ENCODE results near the gene KAZN. TPM values are rescaled to one million over a fixed set of nuclear protein-coding genes. Genes with fewer than 3 reads are reported as not detected.

KAZN gene
- polyA plus RNA-seq, 2 of the 4 experiments (the other 2 are of a cell fraction), result 1.3 to 1.9 TPM

DNA sequence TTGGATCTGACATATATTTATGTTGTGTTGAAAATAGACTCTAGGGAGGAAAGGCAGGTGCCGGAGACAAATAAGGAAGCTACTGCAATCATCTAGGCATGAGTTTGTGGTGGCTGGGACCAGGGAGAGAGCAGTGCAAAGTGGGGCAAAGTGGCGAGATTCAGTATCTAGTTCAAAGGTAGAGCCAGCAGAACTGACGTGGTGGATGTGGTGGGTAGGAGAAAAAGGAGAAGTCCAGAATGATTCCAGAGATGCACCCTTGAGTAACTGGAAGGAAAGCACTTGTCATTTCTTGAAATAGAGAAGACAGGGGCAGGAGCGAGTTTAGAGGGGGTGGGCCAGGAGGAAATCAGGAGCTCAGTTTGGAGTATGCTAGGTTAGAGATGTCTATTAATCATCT lies 275.2 kb downstream of the KAZN start:
- no peak for ATAC-seq
- DNase-seq (ENCODE audit: low read depth in 1 of 2, low spot score in 1 of 2), result no peak
- no peaks in the 10 kb centered on the region for H3K4me1 ChIP-seq
- no peak for FAIRE-seq
- H3K27ac ChIP-seq, result no peak overlapping the region
- 8% methylated on average over 4 of the region's 4 CpGs for WGBS (ENCODE audit: missing lambda C conversion rate)
- no peak overlapping the region for H3K4me2 ChIP-seq
- ChIA-PET POLR2A (no interaction called here), CTCF (interaction anchor here (1.2 kb wide), 1 partner anchor 41 kb away, joined by 3 read pairs; no protein-coding TSS in a partner anchor)
- H3K4me3 ChIP-seq, result no peak overlapping the region
- TF ChIP-seq RAD21 (conservative IDR thresholded peaks at IDR 0.05 in 1 of 2, IDR thresholded peaks at IDR 0.05 in 1 of 2) (no peak), ZC3H11A (IDR thresholded peaks at IDR 0.05) (no peak), SMC3 (IDR thresholded peaks at IDR 0.05) (no peak)
- H3K9me3 ChIP-seq, result no peaks in the 10 kb centered on the region

DNA sequence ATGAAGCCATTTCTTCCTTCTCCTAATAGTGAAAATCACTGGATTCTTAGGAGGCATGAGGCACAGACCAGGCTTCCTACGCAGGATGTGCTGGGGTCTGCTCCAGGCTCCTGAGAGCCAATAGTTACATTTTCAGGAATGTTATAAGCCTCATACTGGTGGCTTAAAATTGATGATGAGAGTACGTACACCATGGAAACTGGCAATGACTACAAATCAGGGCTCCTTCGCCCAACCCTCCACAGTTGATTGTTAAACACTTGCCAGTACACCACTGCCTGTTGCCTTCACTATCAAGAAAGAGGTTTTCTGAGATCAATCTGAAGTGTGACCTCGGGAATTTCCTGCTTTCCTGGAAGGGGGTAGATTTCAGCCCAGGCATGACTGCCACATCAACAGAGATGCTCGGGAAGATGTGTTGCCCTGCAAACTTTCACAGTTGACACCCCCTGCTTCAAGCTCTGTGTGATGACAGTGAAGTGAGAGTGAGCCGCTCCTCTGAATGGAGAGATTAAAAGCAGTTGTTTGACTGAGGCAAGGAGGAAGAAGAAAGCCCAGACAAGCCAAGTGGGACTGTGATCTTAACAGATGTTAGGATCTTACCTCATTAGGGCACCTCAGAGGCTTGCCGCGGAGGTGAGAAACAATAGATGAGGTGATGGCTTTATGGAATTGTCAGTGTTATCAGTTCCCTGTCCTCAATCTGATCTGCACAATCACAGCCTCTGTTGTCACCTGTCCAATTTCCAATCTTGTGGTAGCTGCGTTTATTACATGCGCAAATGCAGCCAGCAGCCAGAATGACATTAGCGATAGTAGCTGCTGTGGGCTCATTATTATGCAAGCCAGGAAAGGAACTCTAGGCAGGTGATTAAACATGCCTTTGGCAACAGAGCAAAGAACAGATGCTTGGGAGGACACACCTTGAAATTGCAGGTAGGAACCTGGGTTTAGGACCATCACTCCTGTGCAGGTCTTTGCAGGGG lies 277.3 kb downstream of the KAZN start:
- H3K9me3 ChIP-seq, result no peaks in the 10 kb centered on the region
- FAIRE-seq, result no peak
- no peak for ATAC-seq
- H3K4me3 ChIP-seq, result no peak overlapping the region
- no peak overlapping the region for H3K4me2 ChIP-seq
- CTCF ChIA-PET, result no interaction called here
- WGBS (ENCODE audit: missing lambda C conversion rate), result 17% methylated on average over 11 of the region's 11 CpGs
- DNase-seq (ENCODE audit: low read depth in 1 of 2, low spot score in 1 of 2), result no peak
- POLR2A ChIA-PET, result no interaction called here
- no peak overlapping the region for H3K27ac ChIP-seq
- H3K4me1 ChIP-seq, result no peaks in the 10 kb centered on the region
- TF ChIP-seq, protein P1, sequence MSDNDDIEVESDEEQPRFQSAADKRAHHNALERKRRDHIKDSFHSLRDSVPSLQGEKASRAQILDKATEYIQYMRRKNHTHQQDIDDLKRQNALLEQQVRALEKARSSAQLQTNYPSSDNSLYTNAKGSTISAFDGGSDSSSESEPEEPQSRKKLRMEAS (IDR thresholded peaks at IDR 0.05), result no peak
- no peak for TF ChIP-seq TFCP2L1 (CRISPR knock-in tag; IDR thresholded peaks at IDR 0.05)
- no peak for TF ChIP-seq EHF (CRISPR knock-in tag; IDR thresholded peaks at IDR 0.05)
- TF ChIP-seq RFX5 (IDR thresholded peaks at IDR 0.05), result no peak
- TF ChIP-seq, protein P2, sequence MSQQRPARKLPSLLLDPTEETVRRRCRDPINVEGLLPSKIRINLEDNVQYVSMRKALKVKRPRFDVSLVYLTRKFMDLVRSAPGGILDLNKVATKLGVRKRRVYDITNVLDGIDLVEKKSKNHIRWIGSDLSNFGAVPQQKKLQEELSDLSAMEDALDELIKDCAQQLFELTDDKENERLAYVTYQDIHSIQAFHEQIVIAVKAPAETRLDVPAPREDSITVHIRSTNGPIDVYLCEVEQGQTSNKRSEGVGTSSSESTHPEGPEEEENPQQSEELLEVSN (IDR thresholded peaks at IDR 0.05; ENCODE audit: borderline replicate concordance, low read depth), result no peak
- no peak for TF ChIP-seq TP53 (CRISPR knock-in tag; IDR thresholded peaks at IDR 0.05)

DNA sequence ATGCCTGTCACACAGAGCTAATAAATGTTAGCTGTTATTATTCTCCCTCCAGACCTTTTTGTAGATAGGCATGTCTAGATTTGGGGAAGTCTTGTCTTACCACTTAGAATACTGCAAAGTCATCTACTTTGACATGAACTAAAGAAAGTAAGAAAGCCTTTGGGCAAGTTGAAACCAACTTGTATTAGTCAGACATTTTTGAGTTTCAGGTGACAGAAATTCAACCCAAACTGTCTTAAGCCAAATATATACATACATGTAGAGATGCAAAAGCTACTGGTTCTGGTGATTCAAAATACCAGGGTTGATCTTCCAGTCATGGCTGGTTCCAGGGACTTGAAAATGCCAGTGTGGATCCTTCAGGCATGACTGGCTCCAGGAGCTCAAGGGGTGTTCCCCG lies 278.3 kb downstream of the KAZN start:
- DNase-seq (ENCODE audit: low read depth in 1 of 2, low spot score in 1 of 2) (no peak), ATAC-seq (no peak), FAIRE-seq (no peak)
- Histone ChIP-seq H3K4me1 (no peaks in the 10 kb centered on the region), H3K9me3 (no peaks in the 10 kb centered on the region), H3K4me3 (no peak overlapping the region), H3K27ac (no peak overlapping the region), H3K4me2 (no peak overlapping the region)
- 25% methylated on average over 1 of the region's 1 CpG for WGBS (ENCODE audit: missing lambda C conversion rate)
- ChIA-PET POLR2A (no interaction called here), CTCF (no interaction called here)
- TF ChIP-seq TFCP2L1 (CRISPR knock-in tag; IDR thresholded peaks at IDR 0.05), result no peak
- TF ChIP-seq, protein P3, sequence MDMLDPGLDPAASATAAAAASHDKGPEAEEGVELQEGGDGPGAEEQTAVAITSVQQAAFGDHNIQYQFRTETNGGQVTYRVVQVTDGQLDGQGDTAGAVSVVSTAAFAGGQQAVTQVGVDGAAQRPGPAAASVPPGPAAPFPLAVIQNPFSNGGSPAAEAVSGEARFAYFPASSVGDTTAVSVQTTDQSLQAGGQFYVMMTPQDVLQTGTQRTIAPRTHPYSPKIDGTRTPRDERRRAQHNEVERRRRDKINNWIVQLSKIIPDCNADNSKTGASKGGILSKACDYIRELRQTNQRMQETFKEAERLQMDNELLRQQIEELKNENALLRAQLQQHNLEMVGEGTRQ (IDR thresholded peaks at IDR 0.05), result no peak
- TF ChIP-seq, protein P4, sequence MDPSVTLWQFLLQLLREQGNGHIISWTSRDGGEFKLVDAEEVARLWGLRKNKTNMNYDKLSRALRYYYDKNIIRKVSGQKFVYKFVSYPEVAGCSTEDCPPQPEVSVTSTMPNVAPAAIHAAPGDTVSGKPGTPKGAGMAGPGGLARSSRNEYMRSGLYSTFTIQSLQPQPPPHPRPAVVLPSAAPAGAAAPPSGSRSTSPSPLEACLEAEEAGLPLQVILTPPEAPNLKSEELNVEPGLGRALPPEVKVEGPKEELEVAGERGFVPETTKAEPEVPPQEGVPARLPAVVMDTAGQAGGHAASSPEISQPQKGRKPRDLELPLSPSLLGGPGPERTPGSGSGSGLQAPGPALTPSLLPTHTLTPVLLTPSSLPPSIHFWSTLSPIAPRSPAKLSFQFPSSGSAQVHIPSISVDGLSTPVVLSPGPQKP (IDR thresholded peaks at IDR 0.05; ENCODE audit: low read depth, low read length), result no peak
- no peak for TF ChIP-seq ZFP36 (IDR thresholded peaks at IDR 0.05; ENCODE audit: borderline replicate concordance, partially characterized antibody)
- no peak for TF ChIP-seq JUN (IDR thresholded peaks at IDR 0.05)
- TF ChIP-seq, protein P5, sequence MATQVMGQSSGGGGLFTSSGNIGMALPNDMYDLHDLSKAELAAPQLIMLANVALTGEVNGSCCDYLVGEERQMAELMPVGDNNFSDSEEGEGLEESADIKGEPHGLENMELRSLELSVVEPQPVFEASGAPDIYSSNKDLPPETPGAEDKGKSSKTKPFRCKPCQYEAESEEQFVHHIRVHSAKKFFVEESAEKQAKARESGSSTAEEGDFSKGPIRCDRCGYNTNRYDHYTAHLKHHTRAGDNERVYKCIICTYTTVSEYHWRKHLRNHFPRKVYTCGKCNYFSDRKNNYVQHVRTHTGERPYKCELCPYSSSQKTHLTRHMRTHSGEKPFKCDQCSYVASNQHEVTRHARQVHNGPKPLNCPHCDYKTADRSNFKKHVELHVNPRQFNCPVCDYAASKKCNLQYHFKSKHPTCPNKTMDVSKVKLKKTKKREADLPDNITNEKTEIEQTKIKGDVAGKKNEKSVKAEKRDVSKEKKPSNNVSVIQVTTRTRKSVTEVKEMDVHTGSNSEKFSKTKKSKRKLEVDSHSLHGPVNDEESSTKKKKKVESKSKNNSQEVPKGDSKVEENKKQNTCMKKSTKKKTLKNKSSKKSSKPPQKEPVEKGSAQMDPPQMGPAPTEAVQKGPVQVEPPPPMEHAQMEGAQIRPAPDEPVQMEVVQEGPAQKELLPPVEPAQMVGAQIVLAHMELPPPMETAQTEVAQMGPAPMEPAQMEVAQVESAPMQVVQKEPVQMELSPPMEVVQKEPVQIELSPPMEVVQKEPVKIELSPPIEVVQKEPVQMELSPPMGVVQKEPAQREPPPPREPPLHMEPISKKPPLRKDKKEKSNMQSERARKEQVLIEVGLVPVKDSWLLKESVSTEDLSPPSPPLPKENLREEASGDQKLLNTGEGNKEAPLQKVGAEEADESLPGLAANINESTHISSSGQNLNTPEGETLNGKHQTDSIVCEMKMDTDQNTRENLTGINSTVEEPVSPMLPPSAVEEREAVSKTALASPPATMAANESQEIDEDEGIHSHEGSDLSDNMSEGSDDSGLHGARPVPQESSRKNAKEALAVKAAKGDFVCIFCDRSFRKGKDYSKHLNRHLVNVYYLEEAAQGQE (IDR thresholded peaks at IDR 0.05), result no peak
- TF ChIP-seq CEBPB (IDR thresholded peaks at IDR 0.05), result no peak
- no peak for TF ChIP-seq POLR2AphosphoS2 (conservative IDR thresholded peaks at IDR 0.05; ENCODE audit: low read length)
- no peak for TF ChIP-seq ZC3H11A (IDR thresholded peaks at IDR 0.05)
- TF ChIP-seq RNF2 (IDR thresholded peaks at IDR 0.05; ENCODE audit: borderline replicate concordance, low read depth), result no peak
- TF ChIP-seq FOSL2 (IDR thresholded peaks at IDR 0.05), result no peak
- TF ChIP-seq FOSL2 (CRISPR knock-in tag; IDR thresholded peaks at IDR 0.05), result no peak
- TF ChIP-seq EP300 (IDR thresholded peaks at IDR 0.05), result no peak
- no peak for TF ChIP-seq PHF8 (IDR thresholded peaks at IDR 0.05; ENCODE audit: borderline replicate concordance, low read depth)
- TF ChIP-seq MAZ (IDR thresholded peaks at IDR 0.05; ENCODE audit: borderline replicate concordance, low read depth, low read length), result no peak
- TF ChIP-seq NFE2L2 (conservative IDR thresholded peaks at IDR 0.05; ENCODE audit: low read length), result no peak
- TF ChIP-seq CBX8 (IDR thresholded peaks at IDR 0.05), result no peak

All from A549 (cell line).